Neural progenitor cell (in vitro differentiated cells): ENCODE results near the gene VSIG8. TPM values are rescaled to one million over a fixed set of nuclear protein-coding genes. Genes with fewer than 3 reads are reported as not detected.

ENCODE experiments used
- DNase-seq: peaks from one replicate; pipeline ENCODE4 v3.0.0-alpha.2; 2016; ENCODE audit warnings: low spot score
- H2AFZ ChIP-seq: fragments of 200-600 bp; sonication (generic); replicated peaks from 2 replicates; pipeline ENCODE4 v1.6.1; 2016; ENCODE audit warnings: antibody characterized with exemption
- H3F3A ChIP-seq: fragments of 200-600 bp; sonication (generic); 2 replicates; pipeline ENCODE4 v1.6.1; 2016; ENCODE audit warnings: antibody characterized with exemption, low read depth
- H3K27ac ChIP-seq: fragments of 200-600 bp; sonication (generic); 2 replicates; pipeline ENCODE4 v1.5.1; 2016; ENCODE audit warnings: mild to moderate bottlenecking
- H3K27me3 ChIP-seq: fragments of 200-600 bp; sonication (generic); 2 replicates; pipeline ENCODE4 v1.6.1; 2016; ENCODE audit warnings: mild to moderate bottlenecking, moderate library complexity
- H3K36me3 ChIP-seq: fragments of 200-600 bp; sonication (generic); 2 replicates; pipeline ENCODE4 v1.5.1; 2016
- H3K4me1 ChIP-seq: fragments of 200-600 bp; sonication (generic); 2 replicates; pipeline ENCODE4 v1.6.1; 2016; ENCODE audit warnings: mixed run types
- H3K4me2 ChIP-seq: fragments of 200-600 bp; sonication (generic); 2 replicates; pipeline ENCODE4 v1.6.1; 2016
- H3K4me3 ChIP-seq: fragments of 200-600 bp; sonication (generic); 2 replicates; pipeline ENCODE4 v1.5.1; 2016
- H3K79me2 ChIP-seq: fragments of 200-600 bp; sonication (generic); 2 replicates; pipeline ENCODE4 v1.6.1; 2016; ENCODE audit warnings: low read depth
- H3K9ac ChIP-seq: fragments of 200-600 bp; sonication (generic); 2 replicates; pipeline ENCODE4 v1.6.1; 2016
- H3K9me3 ChIP-seq: fragments of 200-600 bp; sonication (generic); 2 replicates; pipeline ENCODE4 v1.5.1; 2016; ENCODE audit warnings: low read depth
- H4K20me1 ChIP-seq: fragments of 200-600 bp; sonication (generic); 2 replicates; pipeline ENCODE4 v1.6.1; 2016; ENCODE audit warnings: low read depth
- H3K27ac Mint-ChIP-seq: 3 replicates; pipeline ENCODE4 v1.8.0; 2021; ENCODE audit warnings: mixed read lengths
- H3K27me3 Mint-ChIP-seq: 2 replicates; pipeline ENCODE4 v1.8.0; 2022; ENCODE audit warnings: low read depth, mild to moderate bottlenecking, inconsistent platforms, moderate library complexity, mixed read lengths; ENCODE audit not compliant: insufficient read depth
- H3K36me3 Mint-ChIP-seq: 3 replicates; pipeline ENCODE4 v1.8.0; 2021; ENCODE audit warnings: mixed read lengths
- H3K4me1 Mint-ChIP-seq: 3 replicates; pipeline ENCODE4 v1.8.0; 2021; ENCODE audit warnings: mixed read lengths
- H3K4me3 Mint-ChIP-seq: 3 replicates; pipeline ENCODE4 v1.8.0; 2021; ENCODE audit warnings: mild to moderate bottlenecking, moderate library complexity, mixed read lengths
- H3K9me3 Mint-ChIP-seq: 3 replicates; pipeline ENCODE4 v1.8.0; 2020; ENCODE audit warnings: mixed read lengths
- CTCF ChIP-seq: fragments of 200-600 bp; sonication (generic); IDR thresholded peaks from 2 replicates; pipeline ENCODE4 v1.5.1; 2017; ENCODE audit warnings: antibody characterized with exemption, mild to moderate bottlenecking
- EZH2 ChIP-seq: fragments of 200-600 bp; sonication (generic); IDR thresholded peaks from 2 replicates; pipeline ENCODE4 v1.6.1; 2017; ENCODE audit warnings: antibody characterized with exemption, mild to moderate bottlenecking, moderate library complexity
- EZH2phosphoT487 ChIP-seq: fragments of 200-600 bp; sonication (generic); IDR thresholded peaks from 2 replicates; pipeline ENCODE4 v1.6.1; 2017; ENCODE audit warnings: antibody characterized with exemption
- total RNA-seq: library from RNA; depleted of rRNA; stranded (reverse); fragments of >200 nt; gene quantifications from 2 replicates; pipeline ENCODE4 v1.2.3, GENCODE V29; 2015; ENCODE audit warnings: low replicate concordance

Gene VSIG8
- total RNA-seq, 1 donor from 2014 or later = not detected

- Mint-ChIP-seq H3K9me3 (peaks cover 2% of the 10 kb centered on the region), H3K27ac (no peak overlapping the region), H3K4me3 (no peak overlapping the region), H3K27me3 (peaks cover 9% of the 10 kb centered on the region), H3K36me3 (no peaks in the 10 kb centered on the region), H3K4me1 (peaks cover 14% of the 10 kb centered on the region)
- no peaks in the 10 kb centered on the region for H3K27me3 ChIP-seq
- DNase-seq = no peak
- no peaks in the 10 kb centered on the region for H3K36me3 ChIP-seq
- H3K9me3 ChIP-seq = no peaks in the 10 kb centered on the region
- H3F3A ChIP-seq = no peaks in the 10 kb centered on the region
- H3K9ac ChIP-seq = no peak overlapping the region
- H3K79me2 ChIP-seq = no peaks in the 10 kb centered on the region
- H2AFZ ChIP-seq = no peak overlapping the region
- H4K20me1 ChIP-seq = no peaks in the 10 kb centered on the region
- TF ChIP-seq EZH2phosphoT487 (no peak), CTCF (no peak), EZH2 (no peak)
- H3K4me1 ChIP-seq = peaks cover 14% of the 10 kb centered on the region
- H3K4me2 ChIP-seq = no peak overlapping the region
- H3K4me3 ChIP-seq = no peak overlapping the region
- no peak overlapping the region for H3K27ac ChIP-seq
Measured at GRCh38 chr1:159866066-159866465, 3.6 kb upstream of the VSIG8 start.

- H4K20me1 ChIP-seq = no peaks in the 10 kb centered on the region
- H3K4me1 ChIP-seq = peaks cover 14% of the 10 kb centered on the region
- H3K4me3 ChIP-seq = no peak overlapping the region
- H3K79me2 ChIP-seq = no peaks in the 10 kb centered on the region
- TF ChIP-seq EZH2 (no peak), EZH2phosphoT487 (no peak), CTCF (no peak)
- H3K4me2 ChIP-seq = no peak overlapping the region
- H3K36me3 ChIP-seq = no peaks in the 10 kb centered on the region
- no peaks in the 10 kb centered on the region for H3K9me3 ChIP-seq
- peak overlapping the region; percentile 21 for H3K4me3 Mint-ChIP-seq
- H3F3A ChIP-seq = no peaks in the 10 kb centered on the region
- H2AFZ ChIP-seq = no peak overlapping the region
- no peaks in the 10 kb centered on the region for H3K36me3 Mint-ChIP-seq
- no peak overlapping the region for H3K27ac Mint-ChIP-seq
- peaks cover 5% of the 10 kb centered on the region for H3K27me3 Mint-ChIP-seq
- H3K27ac ChIP-seq = no peak overlapping the region
- H3K9ac ChIP-seq = no peak overlapping the region
- no peak for DNase-seq
- peaks cover 10% of the 10 kb centered on the region for H3K27me3 ChIP-seq
- H3K9me3 Mint-ChIP-seq = peaks cover 2% of the 10 kb centered on the region
- peaks cover 12% of the 10 kb centered on the region for H3K4me1 Mint-ChIP-seq
Measured at GRCh38 chr1:159864262-159864661, 1.8 kb upstream of the VSIG8 start.

GRCh38 chr1:159862031-159862430, 426 bp downstream of the VSIG8 start:
- Histone ChIP-seq H3K4me2 (no peak overlapping the region), H3K36me3 (no peaks in the 10 kb centered on the region), H3K27ac (no peak overlapping the region), H3K9ac (no peak overlapping the region), H3K9me3 (no peaks in the 10 kb centered on the region), H3K4me3 (no peak overlapping the region), H2AFZ (no peak overlapping the region), H3F3A (no peaks in the 10 kb centered on the region), H3K79me2 (no peaks in the 10 kb centered on the region), H3K27me3 (peaks cover 21% of the 10 kb centered on the region), H3K4me1 (peaks cover 14% of the 10 kb centered on the region), H4K20me1 (no peaks in the 10 kb centered on the region)
- Mint-ChIP-seq H3K27me3 (peaks cover 5% of the 10 kb centered on the region), H3K36me3 (no peaks in the 10 kb centered on the region), H3K4me3 (no peak overlapping the region), H3K4me1 (no peaks in the 10 kb centered on the region), H3K27ac (peak overlapping the region; percentile 76), H3K9me3 (peaks cover 2% of the 10 kb centered on the region)
- DNase-seq = no peak
- no peak for TF ChIP-seq EZH2phosphoT487
- TF ChIP-seq EZH2 = no peak
- TF ChIP-seq CTCF = no peak
